HL-60/S4 treated with phorbol 12-myristate 13-acetate at 8.2 ng/mL for 4 days and 3 days (cell line): ENCODE results near the gene EVX1.

Experiments used
- in situ Hi-C: fragments of 300-500 bp; cut with MboI; formaldehyde crosslinking; loops from 2 replicates; pipeline ENCODE4 v1.15.0; 2022; ENCODE audit warnings: low sequenced_read_pairs

Gene EVX1

DNA sequence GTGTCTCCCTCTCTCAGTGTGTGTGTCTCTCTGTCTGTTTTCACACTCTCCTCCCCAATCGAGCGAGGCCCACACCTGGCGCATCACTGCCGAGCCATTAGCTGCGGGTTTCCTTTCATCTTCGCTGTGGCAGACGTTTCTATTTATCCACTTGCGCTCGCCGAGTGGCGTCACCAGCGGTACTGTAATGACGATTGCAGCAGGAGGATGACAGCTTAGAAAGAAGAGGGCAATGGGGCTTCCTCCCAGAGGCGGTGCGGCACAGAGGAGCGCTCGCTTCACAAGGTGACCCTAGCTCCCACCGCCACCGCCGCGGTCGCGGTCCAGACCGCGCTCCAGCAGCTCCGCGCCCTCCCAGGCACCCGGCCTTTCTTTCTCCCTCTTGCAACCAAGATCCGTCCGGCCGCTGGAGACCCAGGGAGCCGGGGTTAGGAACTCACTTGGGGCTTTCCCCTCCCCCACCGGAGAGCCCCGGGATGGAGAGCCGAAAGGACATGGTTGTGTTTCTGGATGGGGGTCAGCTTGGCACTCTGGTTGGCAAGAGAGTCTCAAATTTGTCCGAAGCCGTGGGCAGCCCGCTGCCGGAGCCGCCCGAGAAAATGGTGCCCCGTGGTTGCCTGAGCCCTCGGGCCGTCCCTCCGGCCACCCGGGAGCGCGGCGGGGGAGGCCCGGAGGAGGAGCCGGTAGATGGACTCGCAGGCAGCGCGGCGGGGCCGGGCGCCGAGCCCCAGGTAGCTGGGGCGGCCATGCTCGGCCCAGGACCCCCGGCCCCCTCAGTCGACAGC lies at the start of gene EVX1:
Gene EVX1 (plus strand): TSS at position 248 of the 785 bp plus-strand sequence. CDS start 229 bp downstream, at position 477.
- in situ Hi-C loops, result no loop called here

DNA sequence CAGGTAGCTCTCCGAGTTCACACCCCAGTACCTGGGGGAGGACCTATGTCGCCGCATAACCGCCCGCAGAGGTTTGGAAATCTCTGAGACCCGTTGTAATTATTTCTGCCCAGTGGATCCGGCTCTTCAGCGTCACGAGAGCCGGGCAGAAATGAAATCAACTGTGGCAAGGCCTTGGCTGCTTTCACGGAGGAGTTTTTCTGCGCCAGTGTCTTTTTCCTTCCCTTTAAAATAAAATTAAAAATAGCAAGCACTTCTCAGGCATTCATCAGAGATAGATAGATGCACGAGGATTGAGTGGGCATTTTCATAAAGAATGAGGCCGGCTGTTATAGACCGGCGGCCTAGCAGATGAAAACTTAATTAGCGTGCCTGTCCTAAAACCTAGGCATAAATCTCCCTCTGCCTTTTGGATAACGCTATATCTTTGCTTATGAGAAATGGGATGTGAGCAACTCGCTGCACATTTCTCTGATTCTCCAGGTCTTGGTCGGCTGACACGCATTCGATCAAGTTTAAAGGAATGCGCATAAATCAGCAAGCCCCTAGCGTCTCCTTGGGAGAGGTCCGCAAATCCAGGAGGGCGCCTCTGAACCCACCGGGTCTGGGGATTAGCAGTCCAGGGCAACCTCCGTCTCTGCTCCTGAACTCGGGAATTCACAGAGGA lies 49.1 kb upstream of the EVX1 start:
- in situ Hi-C loops, result loop anchor here (25.0 kb wide), 1 partner anchor 831 kb away; no protein-coding TSS in a partner anchor

DNA sequence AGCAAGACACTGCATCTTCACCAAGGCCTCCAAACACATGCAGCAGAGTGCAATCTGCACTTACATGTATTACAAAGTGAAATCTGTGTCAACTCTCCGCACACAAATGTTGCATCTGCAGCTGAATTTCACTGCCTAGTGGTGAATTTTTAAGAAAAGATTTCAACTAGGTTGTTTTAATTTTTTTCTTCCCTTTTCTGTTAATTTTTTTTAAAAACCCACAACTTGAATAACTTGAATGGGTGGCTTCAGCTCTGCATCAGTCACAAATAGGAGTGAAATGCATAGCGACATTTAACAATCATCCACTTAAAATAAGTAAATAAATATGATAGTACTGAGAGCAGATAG lies 48.6 kb upstream of the EVX1 start:
- in situ Hi-C loops, result loop anchor here (25.0 kb wide), 1 partner anchor 832 kb away; no protein-coding TSS in a partner anchor

DNA sequence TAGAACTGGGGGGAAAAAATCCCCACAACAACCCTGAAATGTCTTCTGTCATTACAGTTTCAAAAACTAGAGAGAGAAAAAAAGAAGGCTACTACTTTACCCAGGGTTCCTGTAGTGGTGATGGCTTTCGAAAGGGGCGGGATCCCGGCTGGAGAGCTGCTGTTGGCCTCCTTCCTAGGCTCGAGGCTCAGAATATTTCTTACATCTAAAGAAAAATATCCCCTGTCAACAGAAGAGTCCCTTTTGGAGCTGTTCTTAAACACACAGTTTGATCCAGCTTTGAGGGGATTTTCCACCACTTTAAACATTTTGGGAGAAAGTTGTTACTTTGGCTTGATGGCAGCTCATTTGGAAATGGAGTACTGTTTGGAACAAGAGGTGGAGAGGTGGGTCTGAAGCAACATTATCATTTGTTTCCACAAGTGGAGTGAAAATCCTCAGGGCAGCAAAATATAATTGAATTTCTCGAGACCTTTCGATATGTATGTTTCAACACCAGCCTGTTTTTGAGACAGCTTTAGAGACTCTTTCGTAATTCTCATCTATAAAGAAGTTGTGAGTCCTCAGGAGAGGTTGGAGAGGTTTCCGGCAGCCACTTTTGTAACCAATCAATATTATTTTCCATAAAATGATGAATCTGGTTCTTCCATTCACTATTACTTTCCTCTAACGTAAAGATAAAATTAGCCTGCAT lies 47.8 kb upstream of the EVX1 start:
- in situ Hi-C loops, result loop anchor here (25.0 kb wide), 1 partner anchor 833 kb away; no protein-coding TSS in a partner anchor

DNA sequence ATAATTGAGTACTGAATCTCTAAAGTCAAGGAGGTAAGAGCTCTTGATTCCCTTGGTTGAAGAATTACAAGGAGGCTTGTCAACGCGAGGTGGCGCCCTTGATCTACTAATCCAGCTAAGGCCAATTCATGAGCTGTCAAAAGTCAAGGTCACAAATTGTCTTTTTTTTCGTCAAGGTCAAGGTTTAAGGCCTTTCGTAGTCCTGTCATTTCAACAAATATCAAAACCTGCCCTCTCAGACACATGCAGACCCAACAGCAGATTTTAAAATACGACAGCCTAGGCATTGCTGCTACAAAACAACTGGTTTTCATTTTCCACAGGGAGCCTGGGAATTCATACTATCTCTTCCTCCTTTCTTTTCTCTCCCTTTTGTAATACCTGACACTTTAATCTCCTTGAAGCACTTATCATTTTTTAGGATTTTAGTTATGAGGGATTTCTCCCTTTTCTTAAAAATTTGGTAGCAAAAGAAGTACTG lies 46.3 kb upstream of the EVX1 start:
- in situ Hi-C loops, result loop anchor here (25.0 kb wide), 1 partner anchor 834 kb away; no protein-coding TSS in a partner anchor

DNA sequence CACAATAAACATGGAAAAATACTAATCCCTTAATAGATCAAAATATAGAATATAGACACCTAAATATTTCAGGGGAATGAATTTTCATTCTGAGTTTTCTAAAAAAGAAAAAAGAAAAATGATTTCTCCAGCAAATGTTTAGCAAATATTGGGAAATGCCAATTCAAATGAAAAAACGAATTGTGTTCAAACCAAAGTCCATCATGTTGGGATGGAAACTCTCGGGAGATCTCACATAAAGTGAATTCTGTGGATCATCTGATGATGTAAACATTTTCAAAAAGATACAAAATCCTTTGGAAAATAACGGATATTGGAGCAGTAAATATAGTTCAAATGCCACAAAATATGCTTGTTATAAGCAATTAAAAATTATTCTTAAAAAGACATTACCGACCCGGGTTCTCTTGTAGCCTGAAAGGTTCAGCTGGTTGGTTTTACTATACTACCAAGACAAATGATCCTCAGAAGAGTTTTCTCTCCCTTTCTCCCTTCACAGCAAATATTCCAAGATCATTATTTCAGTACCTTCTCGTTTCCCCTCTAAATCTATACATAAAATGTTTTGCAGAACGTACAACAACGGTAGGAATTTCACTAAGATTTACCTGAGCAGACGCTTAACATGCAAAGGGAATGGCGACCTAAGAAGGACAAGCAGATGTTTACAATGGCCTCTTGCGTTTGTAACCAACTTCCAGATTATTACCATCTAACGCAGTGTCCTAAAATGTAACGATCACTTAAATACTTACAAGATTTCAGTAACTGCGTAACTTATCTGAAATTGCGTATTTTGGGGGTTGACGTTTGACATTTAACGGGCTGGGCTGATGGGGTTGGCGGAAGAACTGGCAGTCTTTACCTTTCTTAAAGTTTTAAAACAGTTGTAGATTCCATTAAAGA lies 45.2 kb upstream of the EVX1 start:
- in situ Hi-C loops, result loop anchor here (25.0 kb wide), 1 partner anchor 835 kb away; no protein-coding TSS in a partner anchor

DNA sequence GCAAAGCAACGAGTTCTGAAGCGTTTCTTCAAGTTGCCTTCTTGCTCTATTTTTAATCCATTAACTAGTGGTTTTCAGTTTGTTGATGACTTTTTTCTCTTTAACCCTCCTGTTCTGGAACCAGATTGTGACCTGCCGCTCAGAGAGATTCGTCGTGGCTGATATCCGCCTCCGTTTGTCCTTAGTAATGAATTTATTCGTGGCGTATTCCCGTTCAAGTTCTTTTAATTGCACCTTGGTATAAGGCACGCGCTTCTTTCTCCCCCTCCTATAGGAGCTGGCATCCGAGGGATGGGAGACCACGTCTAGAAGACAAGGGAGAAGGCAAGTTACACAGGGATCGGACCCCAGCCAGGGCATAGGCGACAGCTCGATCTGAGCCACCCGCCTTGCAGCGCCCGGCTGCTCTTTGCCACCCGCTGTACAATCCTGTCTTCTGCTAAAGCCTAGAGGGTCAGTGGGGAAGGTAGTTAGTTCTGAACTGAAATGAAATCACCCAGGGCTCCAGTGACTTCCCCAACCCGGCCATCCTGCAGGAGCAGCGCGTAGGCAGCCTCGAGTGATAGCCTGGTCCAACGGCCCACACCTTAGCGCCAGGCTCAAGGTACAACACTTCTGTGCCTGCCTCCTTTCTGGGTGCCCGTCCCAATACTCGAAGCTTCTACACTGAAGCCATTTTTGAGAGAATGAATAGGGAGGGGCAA lies 44.3 kb upstream of the EVX1 start:
- in situ Hi-C loops, result loop anchor here (25.0 kb wide), 1 partner anchor 836 kb away; no protein-coding TSS in a partner anchor

DNA sequence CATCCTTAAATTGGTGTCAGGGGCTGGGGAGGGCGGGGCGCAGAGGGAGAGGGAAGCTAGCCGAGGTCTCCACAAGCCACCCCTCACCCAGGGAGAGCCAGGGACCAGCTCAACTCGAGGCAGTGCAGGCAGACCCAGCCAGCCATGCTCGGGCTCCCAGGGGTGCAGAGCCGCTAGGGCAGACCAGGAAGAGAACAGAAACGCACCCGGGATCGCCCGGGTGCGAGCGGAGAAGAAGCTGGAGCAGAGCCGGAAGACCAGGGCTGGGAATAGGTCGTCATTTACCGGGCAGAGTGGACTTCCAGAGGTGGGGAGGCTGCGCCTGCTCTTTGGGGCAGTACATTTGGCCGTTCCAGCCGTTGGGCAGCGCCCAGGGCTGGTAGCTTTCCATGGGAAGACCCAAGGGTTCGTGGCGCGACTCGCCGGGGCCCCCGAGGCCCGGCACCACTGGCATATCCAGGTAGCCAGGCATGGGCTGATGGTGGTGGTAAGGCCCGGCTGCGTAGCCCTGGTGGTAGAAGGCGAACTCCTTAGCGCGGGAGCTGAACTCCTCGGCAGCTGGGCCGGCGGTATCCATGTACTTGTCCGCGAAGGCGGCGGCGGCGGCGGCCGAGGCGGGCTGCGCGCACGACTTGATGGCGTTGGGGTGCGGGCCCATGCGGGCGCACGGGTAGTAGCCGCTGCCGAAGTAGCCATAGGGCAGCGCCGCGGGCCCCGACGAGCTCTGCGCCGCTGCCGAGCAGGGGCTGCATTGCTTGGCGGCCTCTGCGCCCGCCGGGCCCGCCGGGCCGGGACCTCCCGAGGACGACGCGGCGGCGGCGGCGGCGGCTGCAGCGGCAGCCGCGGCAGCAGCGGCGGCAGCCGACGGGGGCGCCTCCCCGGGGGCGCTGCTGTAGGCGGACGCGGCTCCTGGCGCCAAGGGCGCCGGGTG lies 43.5 kb upstream of the EVX1 start:
- in situ Hi-C loops, result loop anchor here (25.0 kb wide), 1 partner anchor 837 kb away; no protein-coding TSS in a partner anchor

DNA sequence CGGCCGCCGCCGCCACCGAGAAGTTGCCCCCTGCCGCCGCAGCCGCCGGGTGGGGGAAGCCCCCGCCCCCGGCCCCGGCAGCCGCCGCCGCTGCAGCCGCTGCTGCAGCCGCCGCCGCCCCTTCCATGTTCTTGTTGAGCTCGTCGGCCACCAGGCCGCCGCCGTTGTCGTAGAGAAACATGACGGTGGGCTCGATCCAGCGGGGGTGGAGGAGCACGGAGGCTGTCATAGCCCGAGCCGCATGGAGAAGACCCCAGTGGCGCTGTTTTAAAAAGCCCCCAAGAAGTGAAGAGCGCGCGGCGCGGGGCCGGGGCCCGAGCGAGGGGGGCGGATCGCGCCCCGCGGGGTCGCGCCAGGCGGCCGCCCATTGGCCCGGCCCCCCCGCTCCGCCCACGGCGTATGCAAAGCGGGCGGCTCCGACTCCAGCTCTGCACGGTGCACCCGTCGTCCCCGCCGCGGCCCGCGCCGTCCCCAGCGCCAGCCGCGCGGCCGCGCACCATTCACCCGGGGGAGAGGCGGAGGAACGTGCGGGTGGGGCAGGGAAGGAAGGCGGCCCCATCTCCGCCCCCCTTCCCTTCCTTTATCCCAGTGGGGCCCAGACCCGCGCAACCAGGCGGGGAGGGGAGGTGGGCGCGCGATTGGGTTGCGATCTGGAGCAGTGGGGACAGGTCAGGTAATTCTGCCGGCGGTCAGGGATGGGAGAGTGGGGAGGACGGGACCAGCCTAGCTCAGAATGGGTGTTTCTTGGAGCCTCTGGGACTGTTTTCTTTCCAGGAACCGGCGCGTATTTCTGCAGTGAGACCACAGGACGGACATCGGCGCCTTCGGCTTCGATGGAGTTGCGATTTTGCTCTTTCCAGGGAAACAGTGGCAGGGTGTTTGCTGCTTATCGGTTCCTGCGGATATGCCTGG lies 42.5 kb upstream of the EVX1 start, which contains the start of gene HOXA13:
Gene HOXA13 (minus strand): TSS at position 243 of the 912 bp plus-strand sequence. CDS start 14 bp downstream, at position 229.
- in situ Hi-C loops, result loop anchor here (10.0 to 25.0 kb wide), 2 partner anchors 375 to 838 kb away; no protein-coding TSS in a partner anchor

DNA sequence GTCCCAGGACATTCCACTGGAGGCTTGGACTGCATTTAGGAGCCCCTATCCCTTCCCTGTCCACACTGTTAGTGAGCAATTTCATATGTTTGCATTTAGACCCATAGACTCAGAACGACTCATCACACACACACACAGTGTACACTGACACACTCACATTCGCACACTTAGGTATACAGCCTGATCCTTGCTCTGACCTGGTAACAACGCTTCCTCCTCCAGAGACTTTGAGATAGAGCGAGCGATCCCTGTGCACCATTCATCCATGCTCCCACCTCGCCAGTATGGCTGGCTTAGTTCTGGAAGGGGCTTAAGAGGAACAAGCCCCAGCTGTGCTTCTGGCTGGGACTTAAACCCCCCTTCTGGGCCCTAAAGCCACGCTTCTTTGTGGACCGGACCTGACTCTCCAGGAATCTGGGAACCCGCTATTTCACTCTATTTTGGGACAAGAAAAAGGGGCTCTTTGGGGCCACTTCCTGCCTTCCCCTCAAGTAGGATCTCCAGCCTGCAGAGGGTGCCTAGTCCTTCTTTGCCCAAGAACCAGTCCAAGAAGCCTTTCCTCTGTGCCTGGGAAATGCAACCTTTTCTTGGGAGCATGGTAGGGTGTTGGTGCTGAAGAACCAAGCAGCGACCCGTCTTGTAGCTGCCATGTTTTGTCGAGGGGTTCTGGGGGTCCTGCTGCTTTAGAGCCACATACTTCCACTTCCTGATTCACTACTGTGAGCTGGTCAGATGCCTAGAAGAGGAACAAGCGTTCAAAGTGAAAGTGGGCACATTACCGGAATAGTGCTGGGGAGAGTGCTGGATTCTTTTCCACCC lies 41.6 kb upstream of the EVX1 start:
- in situ Hi-C loops, result loop anchor here (10.0 kb wide), 1 partner anchor 374 kb away; no protein-coding TSS in a partner anchor

DNA sequence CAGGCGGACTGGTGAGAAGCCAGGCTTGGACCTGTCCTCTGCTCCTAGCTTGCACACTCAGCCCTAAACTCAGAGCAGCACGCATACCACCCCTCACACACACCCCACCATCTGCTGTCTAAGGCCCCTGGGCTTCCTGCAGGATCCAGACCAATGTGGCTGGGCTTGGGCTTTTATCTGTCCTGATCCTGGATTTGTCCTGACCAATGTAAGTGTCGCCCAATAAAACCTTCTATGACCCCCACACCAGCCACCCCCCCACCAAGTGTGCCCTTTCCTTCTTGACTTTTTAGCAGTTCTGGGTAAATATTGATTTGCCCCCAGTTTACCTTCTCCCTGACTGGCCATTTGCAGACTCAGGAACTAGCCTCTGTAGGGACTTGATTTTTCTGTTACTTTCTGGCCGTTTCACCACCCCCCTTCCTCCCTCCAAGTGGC lies 41.0 kb upstream of the EVX1 start:
- in situ Hi-C loops, result loop anchor here (10.0 kb wide), 1 partner anchor 373 kb away; no protein-coding TSS in a partner anchor

DNA sequence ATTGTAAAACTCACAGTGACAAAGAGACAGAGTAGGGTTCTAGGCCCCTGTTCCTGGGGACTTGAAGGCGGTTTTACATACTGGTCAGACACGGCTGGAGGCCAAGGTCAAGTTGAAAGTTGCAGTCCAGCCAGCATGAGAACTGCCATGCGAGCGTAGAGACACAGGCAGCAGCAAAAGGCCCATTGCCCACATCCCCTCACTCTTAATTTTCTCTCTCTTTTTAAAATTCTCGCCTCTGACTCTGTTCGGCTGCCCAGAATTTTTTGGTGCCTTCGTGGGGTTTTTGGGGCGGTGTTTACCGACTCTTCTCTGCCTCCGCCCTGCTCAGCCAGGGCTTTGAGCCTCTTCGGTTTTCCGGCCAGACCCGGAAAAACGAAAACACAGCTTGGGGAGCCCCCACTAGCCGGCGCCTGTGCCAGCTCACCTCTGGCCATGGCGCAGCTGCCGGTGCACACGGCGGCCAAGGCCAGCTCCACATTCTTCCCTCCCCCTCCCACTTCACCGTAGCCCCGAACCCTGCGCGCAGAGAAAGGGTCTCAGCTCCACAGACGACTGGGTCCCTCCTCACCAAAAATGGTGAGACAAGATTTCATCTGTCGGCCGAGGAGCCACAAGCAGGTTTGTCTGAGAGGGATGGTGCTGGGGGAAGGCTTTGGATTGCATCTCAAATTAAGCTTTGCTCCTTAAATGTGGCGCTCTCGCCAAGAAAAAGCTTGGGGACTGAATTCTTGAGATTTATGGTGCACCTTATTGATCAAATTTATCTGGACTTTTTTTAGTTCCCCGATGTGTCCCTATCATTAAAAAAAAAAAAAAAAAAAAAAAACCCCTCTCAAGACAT lies 40.4 kb upstream of the EVX1 start:
- in situ Hi-C loops, result loop anchor here (10.0 kb wide), 1 partner anchor 373 kb away; no protein-coding TSS in a partner anchor

DNA sequence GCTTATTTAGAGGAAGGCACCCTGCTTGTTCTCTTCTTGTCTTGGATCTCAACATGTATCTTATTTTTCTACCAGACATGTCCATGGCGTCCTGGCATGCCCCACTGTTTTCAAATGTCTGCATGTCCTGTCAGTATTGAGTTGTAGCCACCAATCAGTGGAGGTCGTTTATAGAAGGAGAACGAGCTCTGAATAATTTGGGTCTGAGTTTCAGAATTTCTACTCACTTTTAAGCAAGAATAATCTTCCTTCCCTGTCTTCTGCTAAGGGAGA lies 39.8 kb upstream of the EVX1 start:
- in situ Hi-C loops, result loop anchor here (10.0 kb wide), 1 partner anchor 372 kb away; no protein-coding TSS in a partner anchor

DNA sequence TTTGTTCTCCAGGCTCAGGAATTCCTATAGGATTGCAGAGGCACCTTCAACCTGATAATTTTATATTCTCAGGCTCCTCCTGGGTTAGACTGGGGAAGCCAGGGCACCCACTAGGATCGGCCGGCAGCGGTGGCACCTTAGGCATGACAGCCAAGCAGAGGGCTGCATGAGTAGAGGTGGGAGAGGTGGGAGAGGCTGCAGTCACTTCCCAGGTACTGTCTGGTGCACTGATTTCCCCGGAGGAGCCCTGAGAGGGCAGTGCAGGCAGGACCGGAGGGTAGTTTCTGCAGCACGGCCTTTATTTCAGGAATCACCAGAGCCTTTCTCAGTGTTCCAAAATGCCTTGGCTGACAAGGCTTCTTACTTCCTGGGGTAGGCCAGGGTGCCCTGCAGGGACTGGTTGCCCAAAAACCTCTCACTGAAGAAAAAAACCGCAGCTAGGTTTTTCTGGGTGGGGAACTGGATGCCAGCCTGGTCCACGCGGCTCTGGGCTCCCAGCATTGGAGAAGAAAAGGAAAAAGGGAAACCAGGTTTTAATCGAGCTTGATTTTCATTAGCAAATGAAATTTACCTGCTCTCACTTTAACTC lies 39.1 kb upstream of the EVX1 start:
- in situ Hi-C loops, result loop anchor here (10.0 kb wide), 1 partner anchor 371 kb away; no protein-coding TSS in a partner anchor
